Keratinocyte (primary cell): ENCODE data around the gene CLSTN2. TPM values are rescaled to one million over a fixed set of nuclear protein-coding genes. Genes with fewer than 3 reads are reported as not detected.

Experiments
- DNase-seq: peaks from one replicate; pipeline ENCODE4 v3.0.0-alpha.2; 2011; ENCODE audit warnings: low read depth, missing footprints, low spot score
- FAIRE-seq: peaks from 2 replicates; lab custom pipeline; 2011; peaks lifted over from hg19 to GRCh38; lab: Jason Lieb, UNC
- H2AFZ ChIP-seq: 2 replicates; pipeline ENCODE4 v1.6.0; 2012; ENCODE audit warnings: low read length, control low read depth, inconsistent platforms; ENCODE audit not compliant: control insufficient read depth
- H3K27ac ChIP-seq: 2 replicates; pipeline ENCODE4 v1.5.1; 2011; ENCODE audit warnings: low read length; ENCODE audit not compliant: control insufficient read depth, insufficient read depth
- H3K27me3 ChIP-seq: 3 replicates; pipeline ENCODE4 v1.6.0; 2011; ENCODE audit warnings: low read length; ENCODE audit not compliant: control insufficient read depth, insufficient read depth; ENCODE audit errors: extremely low read depth
- H3K36me3 ChIP-seq, 2 experiments: 2 replicates in 1 of 2; 3 replicates in 1 of 2; pipeline ENCODE4 v1.5.1; 2011; ENCODE audit warnings: low read length in 2 of 2, mild to moderate bottlenecking in 1 of 2; ENCODE audit not compliant: control insufficient read depth in 2 of 2, insufficient read depth in 2 of 2; ENCODE audit errors: extremely low read depth in 1 of 2
- H3K4me1 ChIP-seq: 3 replicates; pipeline ENCODE4 v1.5.1; 2011; ENCODE audit warnings: low read length; ENCODE audit not compliant: control insufficient read depth, insufficient read depth; ENCODE audit errors: extremely low read depth
- H3K4me2 ChIP-seq: 3 replicates; pipeline ENCODE4 v1.6.0; 2011; ENCODE audit warnings: low read depth, low read length; ENCODE audit not compliant: control insufficient read depth, insufficient read depth; ENCODE audit errors: extremely low read depth
- H3K4me3 ChIP-seq, 3 experiments: fragments of 200-600 bp in 1 of 3; sonication (generic) in 1 of 3; 2 replicates in 2 of 3; 3 replicates in 1 of 3; pipeline ENCODE4 v1.5.1; 2011 to 2016; ENCODE audit warnings: low read length in 3 of 3, mild to moderate bottlenecking in 3 of 3, control low read depth in 2 of 3, inconsistent platforms in 1 of 3, low read depth in 1 of 3, mixed read lengths in 1 of 3, mixed run types in 1 of 3, moderate library complexity in 1 of 3; ENCODE audit not compliant: control insufficient read depth in 2 of 3, insufficient read depth in 2 of 3; ENCODE audit errors: extremely low read depth in 1 of 3
- H3K79me2 ChIP-seq: 2 replicates; pipeline ENCODE4 v1.6.0; 2012; ENCODE audit warnings: low read length; ENCODE audit not compliant: control insufficient read depth, insufficient read depth
- H3K9ac ChIP-seq: 3 replicates; pipeline ENCODE4 v1.6.0; 2011; ENCODE audit warnings: low read length; ENCODE audit not compliant: control insufficient read depth, insufficient read depth; ENCODE audit errors: extremely low read depth
- H3K9me1 ChIP-seq: 3 replicates; pipeline ENCODE4 v1.6.0; 2011; ENCODE audit warnings: low read length; ENCODE audit not compliant: control insufficient read depth, insufficient read depth; ENCODE audit errors: extremely low read depth
- H3K9me3 ChIP-seq: 2 replicates; pipeline ENCODE4 v1.5.1; 2012; ENCODE audit warnings: low read depth, low read length; ENCODE audit not compliant: control insufficient read depth
- H4K20me1 ChIP-seq: 3 replicates; pipeline ENCODE4 v1.6.0; 2011; ENCODE audit warnings: low read length; ENCODE audit not compliant: control insufficient read depth, insufficient read depth; ENCODE audit errors: extremely low read depth
- EZH2 ChIP-seq: IDR thresholded peaks from one replicate; pipeline ENCODE4 v1.6.1; 2012; ENCODE audit warnings: inconsistent platforms, mild to moderate bottlenecking, low read length, moderate library complexity
- dilution Hi-C: fragments of 300-500 bp; cut with MboI; formaldehyde crosslinking; loops from one replicate; pipeline ENCODE4 v1.7.0; 2020; ENCODE audit warnings: low sequenced_read_pairs; ENCODE audit not compliant: extremely low pct_ligation_motif_present
- polyA plus RNA-seq, 5 experiments: library from polyadenylated mRNA; depleted of rRNA in 3 of 5; stranded (reverse) in 3 of 5; stranded (forward) in 1 of 5; unstranded in 1 of 5; fragments of >200 nt; gene quantifications; 1 replicate in 1 of 5; 2 replicates in 3 of 5; 3 replicates in 1 of 5; pipeline versions ENCODE4 v1.2.1 to v1.2.3, GENCODE V29; 2011 to 2012; ENCODE audit warnings: missing spikeins in 2 of 5, low read depth in 1 of 5, low replicate concordance in 1 of 5
- TF ChIP-seq, protein P1 (sequence below), 3 experiments: IDR thresholded peaks in 1 of 3; conservative IDR thresholded peaks in 1 of 3; optimal IDR thresholded peaks in 1 of 3; 2 replicates in 2 of 3; 3 replicates in 1 of 3; pipeline versions ENCODE3 to v1.5.1; 2011; ENCODE audit warnings: low read length in 3 of 3, mild to moderate bottlenecking in 3 of 3, moderate library complexity in 2 of 3, control low read depth in 1 of 3, inconsistent platforms in 1 of 3; ENCODE audit not compliant: insufficient read depth in 2 of 3; ENCODE audit errors: extremely low read depth in 1 of 3

CLSTN2 gene
- polyA plus RNA-seq, 1 donor (not counting 4 experiments of a cell fraction or from before 2014, with no cell fraction given) = 0.09 TPM

DNA sequence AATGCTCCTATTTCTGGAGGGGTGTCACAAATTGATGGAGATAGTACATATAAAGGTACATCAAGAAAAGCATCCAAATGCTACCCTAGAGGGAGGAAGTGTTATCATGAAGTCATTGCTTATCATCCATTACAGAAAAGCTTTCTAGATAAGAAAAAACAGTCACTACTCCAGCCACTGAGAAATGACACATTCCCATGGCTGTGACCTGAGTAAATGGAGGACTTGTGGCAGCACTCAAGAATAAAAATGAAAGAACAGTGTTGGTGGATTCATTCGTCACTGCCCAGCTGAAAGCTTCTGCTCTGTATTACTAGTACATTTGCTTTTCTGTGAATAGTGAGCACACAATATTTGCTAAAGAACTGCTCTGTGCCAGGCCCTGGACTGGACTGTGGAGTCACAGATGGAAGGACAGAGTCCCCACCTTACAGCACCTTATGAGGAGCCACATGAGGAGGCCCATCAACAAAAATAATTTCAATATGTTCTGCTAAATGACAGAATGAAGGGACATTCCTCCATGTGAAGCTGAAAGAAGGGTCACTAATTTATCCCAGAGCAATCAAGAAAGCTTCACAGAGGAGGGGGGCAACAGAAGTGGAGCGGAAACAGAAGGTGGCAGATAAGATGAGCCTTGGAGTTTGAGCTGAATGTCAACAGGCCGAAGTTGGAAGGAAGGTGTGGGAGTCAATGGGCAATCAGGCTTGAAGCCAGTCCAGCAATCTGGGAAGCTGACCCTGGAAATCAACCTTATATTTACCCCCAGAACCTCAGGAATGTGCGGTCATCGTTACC, 399.3 kb downstream of the CLSTN2 start:
- FAIRE-seq (no peak), DNase-seq (no peak)
- dilution Hi-C loops = no loop called here
- Histone ChIP-seq H3K9me1 (no peaks in the 10 kb centered on the region), H3K9me3 (no peaks in the 10 kb centered on the region), H3K79me2 (no peaks in the 10 kb centered on the region), H3K36me3 (no peaks in the 10 kb centered on the region), H4K20me1 (no peaks in the 10 kb centered on the region), H3K27me3 (peaks cover 5% of the 10 kb centered on the region), H3K27ac (no peak overlapping the region), H3K4me2 (no peak overlapping the region), H3K4me1 (no peaks in the 10 kb centered on the region), H3K4me3 (no peak overlapping the region), H2AFZ (no peak overlapping the region), H3K9ac (no peak overlapping the region)
- TF ChIP-seq, protein P1, sequence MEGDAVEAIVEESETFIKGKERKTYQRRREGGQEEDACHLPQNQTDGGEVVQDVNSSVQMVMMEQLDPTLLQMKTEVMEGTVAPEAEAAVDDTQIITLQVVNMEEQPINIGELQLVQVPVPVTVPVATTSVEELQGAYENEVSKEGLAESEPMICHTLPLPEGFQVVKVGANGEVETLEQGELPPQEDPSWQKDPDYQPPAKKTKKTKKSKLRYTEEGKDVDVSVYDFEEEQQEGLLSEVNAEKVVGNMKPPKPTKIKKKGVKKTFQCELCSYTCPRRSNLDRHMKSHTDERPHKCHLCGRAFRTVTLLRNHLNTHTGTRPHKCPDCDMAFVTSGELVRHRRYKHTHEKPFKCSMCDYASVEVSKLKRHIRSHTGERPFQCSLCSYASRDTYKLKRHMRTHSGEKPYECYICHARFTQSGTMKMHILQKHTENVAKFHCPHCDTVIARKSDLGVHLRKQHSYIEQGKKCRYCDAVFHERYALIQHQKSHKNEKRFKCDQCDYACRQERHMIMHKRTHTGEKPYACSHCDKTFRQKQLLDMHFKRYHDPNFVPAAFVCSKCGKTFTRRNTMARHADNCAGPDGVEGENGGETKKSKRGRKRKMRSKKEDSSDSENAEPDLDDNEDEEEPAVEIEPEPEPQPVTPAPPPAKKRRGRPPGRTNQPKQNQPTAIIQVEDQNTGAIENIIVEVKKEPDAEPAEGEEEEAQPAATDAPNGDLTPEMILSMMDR (optimal IDR thresholded peaks at IDR 0.05 in 1 of 3, IDR thresholded peaks at IDR 0.05 in 1 of 3, conservative IDR thresholded peaks at IDR 0.05 in 1 of 3; ENCODE audit: extremely low read depth in 1 of 3, insufficient read depth in 2 of 3, low read length in 3 of 3) = no peak
- TF ChIP-seq EZH2 = no peak

DNA sequence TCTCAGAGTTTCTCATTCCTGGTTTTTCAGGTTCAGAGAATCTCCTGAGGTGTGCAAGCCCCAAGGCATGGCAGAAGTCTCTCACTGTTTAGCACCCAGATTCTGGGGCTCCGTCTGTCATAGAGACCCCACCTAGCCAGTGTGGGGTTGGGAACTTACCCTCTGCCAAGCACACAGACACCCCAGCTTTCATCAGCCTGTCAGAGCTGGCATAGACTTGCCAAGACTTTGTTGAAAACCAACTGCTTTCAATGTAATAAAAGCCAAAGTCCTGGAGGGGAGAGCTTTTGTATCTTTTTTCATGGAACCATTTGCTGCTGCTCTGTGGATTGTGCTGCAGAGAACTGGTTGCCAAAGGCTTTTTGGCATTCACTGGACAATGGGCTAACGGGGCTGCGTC, 401.5 kb downstream of the CLSTN2 start:
- Histone ChIP-seq H3K27ac (no peak overlapping the region), H3K9me3 (no peaks in the 10 kb centered on the region), H4K20me1 (no peaks in the 10 kb centered on the region), H3K36me3 (no peaks in the 10 kb centered on the region), H3K27me3 (peaks cover 5% of the 10 kb centered on the region), H2AFZ (no peak overlapping the region), H3K9me1 (no peaks in the 10 kb centered on the region), H3K4me3 (no peak overlapping the region), H3K4me2 (no peak overlapping the region), H3K9ac (no peak overlapping the region), H3K4me1 (no peaks in the 10 kb centered on the region), H3K79me2 (no peaks in the 10 kb centered on the region)
- no peak for FAIRE-seq
- no peak for DNase-seq
- TF ChIP-seq EZH2 = no peak
- TF ChIP-seq, protein P1 (optimal IDR thresholded peaks at IDR 0.05 in 1 of 3, IDR thresholded peaks at IDR 0.05 in 1 of 3, conservative IDR thresholded peaks at IDR 0.05 in 1 of 3; ENCODE audit: extremely low read depth in 1 of 3, insufficient read depth in 2 of 3, low read length in 3 of 3) = no peak
- dilution Hi-C loops = no loop called here
